ENCODE results near the gene RBL2.

Gene RBL2

DNA sequence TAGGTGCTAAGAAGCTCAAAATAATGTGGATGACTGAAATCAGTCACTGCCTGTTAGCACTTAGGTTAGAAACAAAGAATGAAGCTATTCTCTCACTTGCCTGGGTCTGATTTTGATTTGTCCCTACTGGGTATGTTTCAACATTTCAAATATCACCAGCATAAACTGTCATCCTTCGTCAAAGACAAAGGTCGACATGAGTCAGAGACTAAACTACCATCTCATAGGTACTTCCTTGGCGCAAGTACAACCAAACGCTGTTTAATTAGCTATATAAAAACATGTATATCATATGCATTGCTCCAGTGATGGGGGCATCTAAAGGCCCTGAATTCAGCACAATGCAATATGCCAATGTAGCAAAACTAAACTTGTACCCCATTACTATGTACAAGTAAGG, 64.7 kb downstream of the RBL2 start:
- no peak for TF ChIP-seq ZFX (IDR thresholded peaks at IDR 0.05; ENCODE audit: borderline replicate concordance)
- TF ChIP-seq, protein P1, sequence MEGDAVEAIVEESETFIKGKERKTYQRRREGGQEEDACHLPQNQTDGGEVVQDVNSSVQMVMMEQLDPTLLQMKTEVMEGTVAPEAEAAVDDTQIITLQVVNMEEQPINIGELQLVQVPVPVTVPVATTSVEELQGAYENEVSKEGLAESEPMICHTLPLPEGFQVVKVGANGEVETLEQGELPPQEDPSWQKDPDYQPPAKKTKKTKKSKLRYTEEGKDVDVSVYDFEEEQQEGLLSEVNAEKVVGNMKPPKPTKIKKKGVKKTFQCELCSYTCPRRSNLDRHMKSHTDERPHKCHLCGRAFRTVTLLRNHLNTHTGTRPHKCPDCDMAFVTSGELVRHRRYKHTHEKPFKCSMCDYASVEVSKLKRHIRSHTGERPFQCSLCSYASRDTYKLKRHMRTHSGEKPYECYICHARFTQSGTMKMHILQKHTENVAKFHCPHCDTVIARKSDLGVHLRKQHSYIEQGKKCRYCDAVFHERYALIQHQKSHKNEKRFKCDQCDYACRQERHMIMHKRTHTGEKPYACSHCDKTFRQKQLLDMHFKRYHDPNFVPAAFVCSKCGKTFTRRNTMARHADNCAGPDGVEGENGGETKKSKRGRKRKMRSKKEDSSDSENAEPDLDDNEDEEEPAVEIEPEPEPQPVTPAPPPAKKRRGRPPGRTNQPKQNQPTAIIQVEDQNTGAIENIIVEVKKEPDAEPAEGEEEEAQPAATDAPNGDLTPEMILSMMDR (IDR thresholded peaks at IDR 0.05) = no peak
- no peak overlapping the region for H3K27ac ChIP-seq

DNA sequence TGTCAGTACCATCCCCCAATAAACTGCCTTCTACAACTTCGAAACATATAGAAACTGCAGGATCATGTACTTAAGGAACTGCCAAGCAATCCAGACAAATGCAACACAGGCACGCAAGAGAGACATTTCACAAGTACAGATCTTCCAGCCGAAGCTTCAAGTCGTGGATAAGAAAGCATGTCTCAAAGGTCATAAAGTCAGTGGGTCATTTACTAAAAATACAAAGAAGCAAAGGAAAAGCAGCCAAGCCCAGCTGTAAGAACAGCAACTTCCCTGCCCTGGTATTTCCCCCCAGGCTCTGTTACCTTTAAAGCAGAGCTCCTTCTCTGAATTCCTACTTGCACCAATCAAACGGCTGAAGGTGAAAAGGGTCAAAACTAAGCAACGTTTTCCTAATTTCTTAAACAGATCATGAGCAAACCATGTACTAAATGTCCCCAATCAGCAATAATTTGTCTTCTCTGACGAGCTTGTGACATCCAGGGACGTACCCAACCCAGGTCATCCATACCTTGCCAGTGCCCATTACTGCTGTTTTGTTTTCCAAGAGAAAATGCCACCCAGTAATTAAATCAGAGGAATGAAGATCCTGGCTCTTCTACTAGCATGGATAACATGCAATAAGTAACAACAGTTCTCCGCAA, 67.1 kb downstream of the RBL2 start:
- H3K27ac ChIP-seq = peak overlapping the region; percentile 83
- TF ChIP-seq, protein P1 (IDR thresholded peaks at IDR 0.05) = no peak
- no peak for TF ChIP-seq ZFX (IDR thresholded peaks at IDR 0.05; ENCODE audit: borderline replicate concordance)

DNA sequence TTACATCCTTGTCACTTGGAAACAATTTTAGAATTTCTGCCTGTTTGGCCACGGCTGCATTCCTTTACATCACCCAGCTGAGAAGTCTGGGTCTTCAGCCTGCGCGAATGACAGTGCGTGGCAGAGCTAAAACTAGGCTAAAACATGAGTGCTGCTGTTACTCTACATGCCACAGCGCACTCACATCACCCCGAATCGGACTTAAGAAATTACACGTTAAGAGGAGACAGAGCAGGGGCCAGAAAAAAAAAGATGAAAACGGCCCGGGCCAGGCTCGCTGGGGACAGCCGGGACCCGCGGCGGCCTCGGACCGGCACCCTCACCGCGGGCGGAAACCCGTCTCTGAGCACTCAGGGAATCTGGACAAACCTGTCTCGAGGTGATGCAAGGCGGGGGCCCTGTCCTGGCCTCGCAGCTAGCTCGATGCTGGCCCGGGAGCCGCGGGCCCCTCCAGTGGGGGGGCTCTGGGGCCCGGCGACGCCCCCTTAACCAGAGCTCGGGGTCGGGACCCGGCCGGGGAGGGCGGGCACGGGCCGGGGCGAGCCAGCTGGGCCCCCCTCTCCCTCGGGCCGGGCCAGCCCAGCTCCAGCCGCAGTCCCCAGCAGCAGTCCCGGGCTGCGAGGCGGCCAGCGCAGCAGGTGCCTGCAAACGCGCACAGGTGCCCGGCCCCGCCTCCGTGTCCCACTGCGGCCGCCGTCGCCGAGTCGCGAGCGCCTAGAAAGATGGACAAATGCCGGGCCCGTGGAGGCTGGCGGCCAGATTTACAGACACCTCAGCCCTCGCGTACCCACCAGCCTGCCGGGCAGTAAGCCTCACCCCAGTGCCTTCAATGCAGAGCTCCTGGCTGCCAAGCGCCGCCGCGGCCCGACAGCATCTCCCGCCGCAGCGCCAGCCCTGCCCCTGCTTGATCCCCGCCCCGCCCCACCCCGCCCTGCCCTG, 68.3 kb downstream of the RBL2 start, which contains the start of gene AKTIP:
Gene AKTIP (minus strand): TSS at position 879 of the 939 bp plus-strand sequence. CDS start 2,950 bp downstream, outside the sequence.
- TF ChIP-seq, protein P1 (IDR thresholded peaks at IDR 0.05) = no peak
- TF ChIP-seq ZFX (IDR thresholded peaks at IDR 0.05; ENCODE audit: borderline replicate concordance) = no peak
- peak within 1 kb of the TSS; percentile 83 for H3K27ac ChIP-seq

DNA sequence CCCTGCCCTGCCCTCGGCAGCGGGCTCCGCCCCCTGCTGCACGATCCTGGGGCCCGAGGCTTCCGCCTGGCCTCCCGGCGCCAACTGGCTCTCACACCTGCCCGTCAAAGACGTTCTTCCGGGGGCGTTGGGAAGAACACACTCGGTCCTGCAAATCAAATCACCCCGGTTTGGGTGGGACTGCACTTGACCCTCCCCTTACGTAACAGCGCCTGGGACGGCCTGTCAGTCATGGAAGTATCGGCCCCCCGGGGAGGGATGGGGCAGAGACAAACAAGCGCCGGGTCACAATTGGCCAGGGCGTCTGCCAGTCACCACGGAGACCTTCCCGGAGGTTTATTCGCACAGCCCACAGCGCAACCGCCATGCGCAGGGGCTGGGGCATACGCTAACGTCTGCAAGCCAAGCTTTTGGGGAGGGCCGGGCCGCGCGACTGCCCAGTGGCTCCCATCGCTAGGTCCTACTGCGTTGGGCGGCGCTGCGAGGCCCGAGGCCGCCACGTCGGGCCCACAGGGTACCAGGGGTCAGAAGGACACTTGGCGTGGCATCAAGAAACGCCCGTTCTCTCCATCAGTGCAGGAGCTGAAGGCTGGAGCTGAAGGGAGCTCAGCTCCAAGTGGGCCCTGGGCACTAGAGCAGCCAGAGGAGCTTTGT, 69.1 kb downstream of the RBL2 start:
- H3K27ac ChIP-seq = peak overlapping the region; percentile 83
- no peak for TF ChIP-seq ZFX (IDR thresholded peaks at IDR 0.05; ENCODE audit: borderline replicate concordance)
- TF ChIP-seq, protein P1 (IDR thresholded peaks at IDR 0.05) = no peak

DNA sequence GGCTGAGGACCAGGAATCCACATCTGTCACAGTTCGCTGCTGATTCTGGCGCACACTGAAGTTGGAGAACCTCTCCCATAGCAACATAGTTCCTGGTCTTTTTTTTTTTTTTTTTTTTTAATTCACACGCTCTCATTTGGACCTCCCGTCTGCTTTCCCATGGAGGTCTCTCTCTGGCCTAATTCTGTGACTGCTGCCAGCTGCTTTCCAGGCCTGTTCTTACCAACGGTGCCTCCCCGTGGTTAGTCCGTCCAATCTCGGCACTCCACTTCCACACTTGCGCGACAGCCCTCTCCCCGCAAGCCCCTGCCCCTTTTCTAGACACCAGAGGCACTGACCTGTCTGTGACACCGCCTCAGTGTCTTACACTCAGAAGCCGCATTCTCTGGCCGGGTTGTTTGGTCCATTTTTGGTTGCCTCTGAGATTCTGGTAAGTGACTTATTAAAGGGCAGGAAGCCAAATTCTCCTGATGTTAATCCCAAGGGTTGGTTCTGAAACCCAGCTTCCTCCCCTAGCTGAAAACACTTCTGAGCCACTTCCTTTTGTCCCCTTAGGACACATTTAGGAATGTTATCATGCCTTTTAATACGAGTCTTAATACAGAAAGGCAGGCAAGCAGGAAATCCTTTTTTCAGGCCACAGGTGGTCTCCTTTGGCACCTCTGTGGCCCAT, 69.9 kb downstream of the RBL2 start:
- H3K27ac ChIP-seq = peak overlapping the region; percentile 83
- no peak for TF ChIP-seq ZFX (IDR thresholded peaks at IDR 0.05; ENCODE audit: borderline replicate concordance)
- TF ChIP-seq, protein P1 (IDR thresholded peaks at IDR 0.05) = no peak

DNA sequence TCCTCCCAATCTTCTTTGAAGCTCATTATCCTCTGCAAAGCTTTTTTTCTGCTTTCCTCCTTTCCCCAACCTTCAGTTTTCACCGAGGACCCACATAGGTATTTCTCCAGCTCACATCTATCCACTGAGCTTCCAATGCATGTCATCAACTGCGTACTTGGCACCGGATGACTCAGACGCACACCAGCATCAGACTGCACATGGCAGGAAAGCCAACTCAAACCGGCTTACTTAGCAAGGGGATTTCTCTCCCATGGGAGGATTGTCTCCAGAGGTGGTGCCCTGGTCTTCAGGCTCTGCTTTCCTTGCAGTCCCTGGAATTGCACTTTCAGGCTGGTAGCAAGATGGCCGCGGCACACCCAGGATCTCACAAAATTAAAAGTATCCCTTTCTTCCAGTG, 70.4 kb downstream of the RBL2 start:
- TF ChIP-seq, protein P1 (IDR thresholded peaks at IDR 0.05) = no peak
- TF ChIP-seq ZFX (IDR thresholded peaks at IDR 0.05; ENCODE audit: borderline replicate concordance) = no peak
- H3K27ac ChIP-seq = peak overlapping the region; percentile 83
